OCI-LY7 (cell line): ENCODE measurements around the gene C1orf185. TPM values are rescaled to one million over a fixed set of nuclear protein-coding genes. Genes with fewer than 3 reads are reported as not detected.
"Not testable (repeated sequence)": the region's sequence is repeated elsewhere in the genome, so short reads cannot be mapped to it uniquely, and the experiment has no call there.

ENCODE experiments used
- BruUV-seq: library from RNA; stranded (reverse); fragments of 400-500 nt; replicated peaks from 2 replicates; lab custom pipeline; 2021; lab: Mats Ljungman, UMichigan
- CTCF ChIA-PET: fragments of 300-600 bp; sonication (Branson Sonifier 250); formaldehyde crosslinking; loops from one replicate; lab custom pipeline; 2022; ENCODE audit warnings: antibody characterized with exemption; ENCODE audit not compliant: unreplicated experiment; lab: Charles Lee
- POLR2A ChIA-PET: fragments of 300-600 bp; sonication (Branson Sonifier 250); formaldehyde crosslinking; loops from one replicate; lab custom pipeline; 2022; ENCODE audit warnings: antibody characterized with exemption; lab: Charles Lee
- DNase-seq: peaks from one replicate; pipeline ENCODE4 v3.0.0-alpha.2; 2015; ENCODE audit warnings: low spot score
- H2AFZ ChIP-seq: fragments of 200-600 bp; sonication (generic), shearing (Covaris generic); 2 replicates; pipeline ENCODE4 v1.6.1; 2014; ENCODE audit warnings: mild to moderate bottlenecking, antibody characterized with exemption, low read length, moderate library complexity
- H3K27ac ChIP-seq: fragments of 200-600 bp; sonication (generic); 2 replicates; pipeline ENCODE4 v1.5.1; 2014; ENCODE audit warnings: mixed run types, low read depth, mild to moderate bottlenecking, moderate library complexity, low read length, inconsistent platforms; ENCODE audit not compliant: poor library complexity, severe bottlenecking
- H3K36me3 ChIP-seq: fragments of 200-600 bp; sonication (generic); 2 replicates; pipeline ENCODE4 v1.6.1; 2014; ENCODE audit warnings: mild to moderate bottlenecking, antibody characterized with exemption, low read length, moderate library complexity, mixed read lengths; ENCODE audit not compliant: insufficient read depth
- H3K4me1 ChIP-seq: fragments of 200-600 bp; sonication (generic); 2 replicates; pipeline ENCODE4 v1.5.1; 2014; ENCODE audit warnings: mild to moderate bottlenecking, low read length; ENCODE audit not compliant: insufficient read depth, poor library complexity, severe bottlenecking
- H3K4me2 ChIP-seq: fragments of 200-600 bp; sonication (generic); 2 replicates; pipeline ENCODE4 v1.6.1; 2014; ENCODE audit warnings: mild to moderate bottlenecking, low read length
- H3K4me3 ChIP-seq: fragments of 200-600 bp; sonication (generic); 2 replicates; pipeline ENCODE4 v1.5.1; 2014; ENCODE audit warnings: mild to moderate bottlenecking, low read depth, low read length; ENCODE audit not compliant: poor library complexity, severe bottlenecking
- H3K79me2 ChIP-seq: fragments of 200-600 bp; sonication (generic); 2 replicates; pipeline ENCODE4 v1.6.1; 2016; ENCODE audit warnings: low read depth, mild to moderate bottlenecking, low read length, moderate library complexity, mixed read lengths; ENCODE audit not compliant: insufficient read depth
- H3K9me2 ChIP-seq: fragments of 200-600 bp; sonication (generic); 2 replicates; pipeline ENCODE4 v1.6.1; 2016; ENCODE audit warnings: mild to moderate bottlenecking, low read length, mixed read lengths; ENCODE audit not compliant: insufficient read depth
- H3K9me3 ChIP-seq: fragments of 200-600 bp; sonication (generic); 2 replicates; pipeline ENCODE4 v1.6.1; 2014; ENCODE audit warnings: mild to moderate bottlenecking, mixed run types, low read length, mixed read lengths
- H4K20me1 ChIP-seq: fragments of 200-600 bp; sonication (generic); 2 replicates; pipeline ENCODE4 v1.6.1; 2014; ENCODE audit warnings: mild to moderate bottlenecking, antibody characterized with exemption, low read length, moderate library complexity, mixed read lengths; ENCODE audit not compliant: insufficient read depth
- CTCF ChIP-seq: fragments of 200-600 bp; sonication (generic); conservative IDR thresholded peaks from 2 replicates; pipeline ENCODE4 v1.5.1; 2014; ENCODE audit warnings: mild to moderate bottlenecking, antibody characterized with exemption, low read length, moderate library complexity, mixed read lengths
- EZH2phosphoT487 ChIP-seq: fragments of 200-600 bp; sonication (generic); IDR thresholded peaks from 2 replicates; pipeline ENCODE4 v1.6.1; 2018; ENCODE audit warnings: low read depth, borderline replicate concordance, mild to moderate bottlenecking, mixed run types, antibody characterized with exemption, low read length, moderate library complexity, mixed read lengths
- intact Hi-C: fragments of 100-400 bp; cut with micrococcal nuclease; formaldehyde crosslinking; loops from one replicate; pipeline ENCODE4 v1.10.0; 2022; ENCODE audit not compliant: unreplicated experiment
- total RNA-seq, 2 experiments: library from RNA; depleted of rRNA in 1 of 2; stranded (reverse); fragments of >200 nt in 1 of 2; shearing (Covaris generic) in 1 of 2; gene quantifications; 2 replicates each; pipeline ENCODE4 v1.2.3, GENCODE V29; 2014 to 2022

Gene C1orf185
- total RNA-seq, 2 experiments from 2014 or later: not detected

GRCh38 chr1:51131185-51131584, 29.2 kb downstream of the C1orf185 start:
- BruUV-seq: no TSS peak
- POLR2A ChIA-PET: interaction anchor here (1.3 kb wide), 1 partner anchor 11 kb away, joined by 3 read pairs; no protein-coding TSS in a partner anchor
- intact Hi-C loops: no loop called here

GRCh38 chr1:51133045-51133444, 31.0 kb downstream of the C1orf185 start:
- no TSS peak for BruUV-seq
- no peaks in the 10 kb centered on the region for H3K79me2 ChIP-seq
- CTCF ChIA-PET: no interaction called here

More at GRCh38 chr1:51131185-51131584, 29.2 kb downstream of the C1orf185 start:
- TF ChIP-seq EZH2phosphoT487: no peak
- TF ChIP-seq CTCF: no peak
- H3K4me1 ChIP-seq: no peaks in the 10 kb centered on the region
- no peaks in the 10 kb centered on the region for H3K36me3 ChIP-seq
- no peak overlapping the region for H3K4me3 ChIP-seq
- H3K9me2 ChIP-seq: no peaks in the 10 kb centered on the region
- no peak overlapping the region for H3K4me2 ChIP-seq
- no peaks in the 10 kb centered on the region for H3K9me3 ChIP-seq
- H4K20me1 ChIP-seq: no peaks in the 10 kb centered on the region
- H3K79me2 ChIP-seq: no peaks in the 10 kb centered on the region
- H2AFZ ChIP-seq: no peak overlapping the region
- DNase-seq: no peak
- H3K27ac ChIP-seq: no peak overlapping the region
- CTCF ChIA-PET: no interaction called here

GRCh38 chr1:51137696-51138095, 35.7 kb downstream of the C1orf185 start:
- H2AFZ ChIP-seq, H3K79me2 ChIP-seq, DNase-seq, intact Hi-C loops, H3K27ac ChIP-seq, H3K36me3 ChIP-seq, H3K9me2 ChIP-seq, H4K20me1 ChIP-seq, H3K4me3 ChIP-seq, CTCF ChIA-PET, H3K4me1 ChIP-seq, H3K4me2 ChIP-seq, BruUV-seq, H3K9me3 ChIP-seq: not testable (repeated sequence)
- POLR2A ChIA-PET: interaction anchor here (0.6 kb wide), 1 partner anchor 1799 kb away, joined by 3 read pairs; no protein-coding TSS in a partner anchor

More at GRCh38 chr1:51133045-51133444, 31.0 kb downstream of the C1orf185 start:
- no peak overlapping the region for H3K4me2 ChIP-seq
- no peaks in the 10 kb centered on the region for H3K36me3 ChIP-seq
- H3K4me1 ChIP-seq: no peaks in the 10 kb centered on the region
- H2AFZ ChIP-seq: no peak overlapping the region
- no peaks in the 10 kb centered on the region for H4K20me1 ChIP-seq
- DNase-seq: no peak
- intact Hi-C loops: no loop called here
- no peak for TF ChIP-seq CTCF
- TF ChIP-seq EZH2phosphoT487: no peak
- POLR2A ChIA-PET: no interaction called here
- 0 out of 2 replicates have a peak, but pooled peaks cover 3% of the 10 kb centered on the region for H3K9me3 ChIP-seq
- no peak overlapping the region for H3K27ac ChIP-seq
- no peak overlapping the region for H3K4me3 ChIP-seq
- no peaks in the 10 kb centered on the region for H3K9me2 ChIP-seq
